H1 (cell line): ENCODE measurements around the gene LIG3.

Experiments used
- EZH2 ChIP-seq: fragments of 200-600 bp; sonication (generic); IDR thresholded peaks from 2 replicates; pipeline ENCODE4 v1.7.1; 2012; ENCODE audit warnings: low read depth, mild to moderate bottlenecking, moderate library complexity, low read length, inconsistent platforms; ENCODE audit not compliant: severe bottlenecking
- GABPA ChIP-seq: IDR thresholded peaks from 2 replicates; pipeline ENCODE4 v1.6.1; 2011; ENCODE audit warnings: mild to moderate bottlenecking, low read length, moderate library complexity, borderline replicate concordance; ENCODE audit not compliant: insufficient read depth
- GTF2F1 ChIP-seq: IDR thresholded peaks from 2 replicates; pipeline ENCODE4 v1.6.1; 2012; ENCODE audit warnings: low read depth, low read length, improper control_type of control experiment, borderline replicate concordance
- HDAC2 ChIP-seq, 2 experiments: fragments of 300-600 bp in 1 of 2; sonication (generic) in 1 of 2; IDR thresholded peaks; 2 replicates each; pipeline ENCODE4 v1.6.1; 2011 to 2012; ENCODE audit warnings: low read depth in 2 of 2, low read length in 2 of 2, mild to moderate bottlenecking in 2 of 2, moderate library complexity in 2 of 2, borderline replicate concordance in 1 of 2, inconsistent platforms in 1 of 2
- MAFK ChIP-seq: IDR thresholded peaks from 2 replicates; pipeline ENCODE4 v1.6.1; 2012; ENCODE audit warnings: low read depth, mild to moderate bottlenecking, improper control_type of control experiment, low read length
- PHF8 ChIP-seq: fragments of 200-600 bp; sonication (generic); conservative IDR thresholded peaks from 2 replicates; pipeline ENCODE4 v1.7.1; 2012; ENCODE audit warnings: low read depth, mild to moderate bottlenecking, inconsistent platforms, low read length, moderate library complexity
- POLR2A ChIP-seq, 2 experiments: IDR thresholded peaks; 1 replicate in 1 of 2; 2 replicates in 1 of 2; pipeline ENCODE4 v1.6.1; 2011; ENCODE audit warnings: low read depth in 2 of 2, low read length in 2 of 2, mild to moderate bottlenecking in 2 of 2; ENCODE audit errors: control extremely low read depth in 1 of 2
- POLR2AphosphoS5 ChIP-seq: IDR thresholded peaks from 2 replicates; pipeline ENCODE4 v1.6.1; 2011; ENCODE audit warnings: low read depth, low read length
- RXRA ChIP-seq: IDR thresholded peaks from 2 replicates; pipeline ENCODE4 v1.6.1; 2011; ENCODE audit warnings: low read depth, mild to moderate bottlenecking, low read length, moderate library complexity; ENCODE audit not compliant: insufficient read depth
- SIX5 ChIP-seq: IDR thresholded peaks from 2 replicates; pipeline ENCODE4 v1.6.1; 2011; ENCODE audit warnings: mild to moderate bottlenecking, low read depth, low read length
- SP1 ChIP-seq: IDR thresholded peaks from 2 replicates; pipeline ENCODE4 v1.6.1; 2011; ENCODE audit warnings: low read depth, low read length
- TAF1 ChIP-seq: IDR thresholded peaks from 2 replicates; pipeline ENCODE4 v1.6.1; 2011; ENCODE audit warnings: mild to moderate bottlenecking, low read depth, low read length
- YY1 ChIP-seq: IDR thresholded peaks from 2 replicates; pipeline ENCODE4 v1.6.1; 2011; ENCODE audit warnings: low read depth, mild to moderate bottlenecking, low read length
- TF ChIP-seq, protein P1 (sequence below), 3 experiments: IDR thresholded peaks; 1 replicate in 2 of 3; 2 replicates in 1 of 3; pipeline versions ENCODE4 v1.5.1 to v1.6.1; 2011; ENCODE audit warnings: low read length in 3 of 3, mild to moderate bottlenecking in 3 of 3, inconsistent platforms in 2 of 3, low read depth in 1 of 3, moderate library complexity in 1 of 3; ENCODE audit not compliant: insufficient read depth in 1 of 3; ENCODE audit errors: control extremely low read depth in 1 of 3

DNA sequence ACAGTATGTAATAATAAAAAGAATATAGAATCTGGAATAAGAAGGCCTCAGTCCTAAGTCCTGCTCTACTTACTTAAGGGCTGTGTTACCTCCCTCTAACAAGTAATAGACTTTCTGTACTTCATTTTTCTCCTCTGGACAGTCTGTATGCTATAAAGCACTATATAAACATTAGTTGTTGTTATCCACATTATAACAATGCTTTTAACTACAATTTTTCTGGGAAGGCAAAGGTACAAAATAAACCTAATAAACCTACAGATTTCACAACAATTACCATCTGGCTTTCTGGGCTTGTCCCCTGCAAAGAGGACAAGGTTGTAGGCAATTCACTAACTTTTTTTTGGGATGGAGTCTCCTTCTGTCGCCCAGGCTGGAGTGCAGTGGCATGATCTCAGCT, 50.5 kb downstream of the LIG3 start:
- TF ChIP-seq GTF2F1 (no peak), POLR2A (IDR thresholded peaks at IDR 0.05; ENCODE audit: control extremely low read depth in 1 of 2, low read depth in 2 of 2, low read length in 2 of 2) (no peak), HDAC2 (IDR thresholded peaks at IDR 0.05; ENCODE audit: borderline replicate concordance in 1 of 2, low read depth in 2 of 2, low read length in 2 of 2) (no peak), POLR2AphosphoS5 (no peak), SP1 (no peak), YY1 (no peak), PHF8 (no peak), RXRA (no peak), EZH2 (no peak), GABPA (no peak), MAFK (no peak), TAF1 (no peak), SIX5 (no peak)
- TF ChIP-seq, protein P1, sequence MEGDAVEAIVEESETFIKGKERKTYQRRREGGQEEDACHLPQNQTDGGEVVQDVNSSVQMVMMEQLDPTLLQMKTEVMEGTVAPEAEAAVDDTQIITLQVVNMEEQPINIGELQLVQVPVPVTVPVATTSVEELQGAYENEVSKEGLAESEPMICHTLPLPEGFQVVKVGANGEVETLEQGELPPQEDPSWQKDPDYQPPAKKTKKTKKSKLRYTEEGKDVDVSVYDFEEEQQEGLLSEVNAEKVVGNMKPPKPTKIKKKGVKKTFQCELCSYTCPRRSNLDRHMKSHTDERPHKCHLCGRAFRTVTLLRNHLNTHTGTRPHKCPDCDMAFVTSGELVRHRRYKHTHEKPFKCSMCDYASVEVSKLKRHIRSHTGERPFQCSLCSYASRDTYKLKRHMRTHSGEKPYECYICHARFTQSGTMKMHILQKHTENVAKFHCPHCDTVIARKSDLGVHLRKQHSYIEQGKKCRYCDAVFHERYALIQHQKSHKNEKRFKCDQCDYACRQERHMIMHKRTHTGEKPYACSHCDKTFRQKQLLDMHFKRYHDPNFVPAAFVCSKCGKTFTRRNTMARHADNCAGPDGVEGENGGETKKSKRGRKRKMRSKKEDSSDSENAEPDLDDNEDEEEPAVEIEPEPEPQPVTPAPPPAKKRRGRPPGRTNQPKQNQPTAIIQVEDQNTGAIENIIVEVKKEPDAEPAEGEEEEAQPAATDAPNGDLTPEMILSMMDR (IDR thresholded peaks at IDR 0.05; ENCODE audit: control extremely low read depth in 1 of 3, insufficient read depth in 1 of 3, low read depth in 1 of 3, low read length in 3 of 3): no peak
